WTC11 (cell line): Measurements from ENCODE around the gene PIKFYVE.

Experiments used
- ELF4 ChIP-seq: sonication (generic); formaldehyde crosslinking; IDR thresholded peaks from 2 replicates; pipeline ENCODE4 v1.8.1; 2022; ENCODE audit warnings: low read depth, mild to moderate bottlenecking, moderate library complexity, missing genetic modification reagents
- ETV6 ChIP-seq: sonication (generic); formaldehyde crosslinking; IDR thresholded peaks from 2 replicates; pipeline ENCODE4 v1.8.1; 2022; ENCODE audit warnings: mild to moderate bottlenecking, missing genetic modification reagents
- FOXP1 ChIP-seq: sonication (generic); formaldehyde crosslinking; IDR thresholded peaks from 2 replicates; pipeline ENCODE4 v1.8.0; 2022; ENCODE audit warnings: missing genetic modification reagents, mild to moderate bottlenecking, moderate library complexity, borderline replicate concordance
- NR2C2 ChIP-seq: sonication (generic); formaldehyde crosslinking; IDR thresholded peaks from 2 replicates; pipeline ENCODE4 v1.8.0; 2022; ENCODE audit warnings: mild to moderate bottlenecking, missing genetic modification reagents
- TEAD1 ChIP-seq: sonication (generic); formaldehyde crosslinking; IDR thresholded peaks from 2 replicates; pipeline ENCODE4 v1.8.0; 2022; ENCODE audit warnings: mild to moderate bottlenecking, missing genetic modification reagents
- TEAD4 ChIP-seq: sonication (generic); formaldehyde crosslinking; IDR thresholded peaks from 2 replicates; pipeline ENCODE4 v1.8.0; 2022; ENCODE audit warnings: mild to moderate bottlenecking, missing genetic modification reagents
- ZNF232 ChIP-seq: sonication (generic); formaldehyde crosslinking; IDR thresholded peaks from 2 replicates; pipeline ENCODE4 v1.8.0; 2022; ENCODE audit warnings: mild to moderate bottlenecking, missing genetic modification reagents
- ZSCAN18 ChIP-seq: fragments of 250-450 bp; sonication (Bioruptor Pico); IDR thresholded peaks from 2 replicates; pipeline ENCODE4 v2.1.2; 2022; ENCODE audit warnings: mild to moderate bottlenecking, moderate library complexity
- TF ChIP-seq, protein P1 (sequence below): fragments of 200-600 bp; IDR thresholded peaks from 2 replicates; pipeline ENCODE4 v1.8.0; 2022; ENCODE audit warnings: antibody characterized with exemption

- TF ChIP-seq, protein P1, sequence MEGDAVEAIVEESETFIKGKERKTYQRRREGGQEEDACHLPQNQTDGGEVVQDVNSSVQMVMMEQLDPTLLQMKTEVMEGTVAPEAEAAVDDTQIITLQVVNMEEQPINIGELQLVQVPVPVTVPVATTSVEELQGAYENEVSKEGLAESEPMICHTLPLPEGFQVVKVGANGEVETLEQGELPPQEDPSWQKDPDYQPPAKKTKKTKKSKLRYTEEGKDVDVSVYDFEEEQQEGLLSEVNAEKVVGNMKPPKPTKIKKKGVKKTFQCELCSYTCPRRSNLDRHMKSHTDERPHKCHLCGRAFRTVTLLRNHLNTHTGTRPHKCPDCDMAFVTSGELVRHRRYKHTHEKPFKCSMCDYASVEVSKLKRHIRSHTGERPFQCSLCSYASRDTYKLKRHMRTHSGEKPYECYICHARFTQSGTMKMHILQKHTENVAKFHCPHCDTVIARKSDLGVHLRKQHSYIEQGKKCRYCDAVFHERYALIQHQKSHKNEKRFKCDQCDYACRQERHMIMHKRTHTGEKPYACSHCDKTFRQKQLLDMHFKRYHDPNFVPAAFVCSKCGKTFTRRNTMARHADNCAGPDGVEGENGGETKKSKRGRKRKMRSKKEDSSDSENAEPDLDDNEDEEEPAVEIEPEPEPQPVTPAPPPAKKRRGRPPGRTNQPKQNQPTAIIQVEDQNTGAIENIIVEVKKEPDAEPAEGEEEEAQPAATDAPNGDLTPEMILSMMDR = no peak
- TF ChIP-seq ZSCAN18 (CRISPR knock-in tag) (no peak), TEAD1 (CRISPR knock-in tag) (no peak), ELF4 (CRISPR knock-in tag) (no peak), FOXP1 (CRISPR knock-in tag) (no peak), NR2C2 (CRISPR knock-in tag) (no peak), ZNF232 (CRISPR knock-in tag) (no peak), ETV6 (no peak), TEAD4 (CRISPR knock-in tag) (no peak)
These were observed 92.9 kb downstream of the PIKFYVE start for GRCh38 chr2:208358758-208359631.
